Stromal cell of bone marrow (primary cell): ENCODE data around the gene APOA1.

Source experiments
- DNase-seq: peaks from one replicate; pipeline ENCODE4 v3.0.0-alpha.2; 2012; ENCODE audit warnings: low read depth

The APOA1 gene

GRCh38 chr11:116837231-116838091 lies at the start of gene APOA1:
TSS of gene APOA1 (minus strand) at chr11:116837622. CDS start at chr11:116837387, 235 bp downstream.
- DNase-seq, result no peak

GRCh38 chr11:116885951-116886655 lies 48.7 kb upstream of the APOA1 start:
- peak; percentile 58 for DNase-seq

- peak; percentile 63 for DNase-seq
Observed at GRCh38 chr11:116882386-116882785, 45.0 kb upstream of the APOA1 start.

GRCh38 chr11:116881143-116881542 lies 43.7 kb upstream of the APOA1 start:
- peak; percentile 43 for DNase-seq

DNA sequence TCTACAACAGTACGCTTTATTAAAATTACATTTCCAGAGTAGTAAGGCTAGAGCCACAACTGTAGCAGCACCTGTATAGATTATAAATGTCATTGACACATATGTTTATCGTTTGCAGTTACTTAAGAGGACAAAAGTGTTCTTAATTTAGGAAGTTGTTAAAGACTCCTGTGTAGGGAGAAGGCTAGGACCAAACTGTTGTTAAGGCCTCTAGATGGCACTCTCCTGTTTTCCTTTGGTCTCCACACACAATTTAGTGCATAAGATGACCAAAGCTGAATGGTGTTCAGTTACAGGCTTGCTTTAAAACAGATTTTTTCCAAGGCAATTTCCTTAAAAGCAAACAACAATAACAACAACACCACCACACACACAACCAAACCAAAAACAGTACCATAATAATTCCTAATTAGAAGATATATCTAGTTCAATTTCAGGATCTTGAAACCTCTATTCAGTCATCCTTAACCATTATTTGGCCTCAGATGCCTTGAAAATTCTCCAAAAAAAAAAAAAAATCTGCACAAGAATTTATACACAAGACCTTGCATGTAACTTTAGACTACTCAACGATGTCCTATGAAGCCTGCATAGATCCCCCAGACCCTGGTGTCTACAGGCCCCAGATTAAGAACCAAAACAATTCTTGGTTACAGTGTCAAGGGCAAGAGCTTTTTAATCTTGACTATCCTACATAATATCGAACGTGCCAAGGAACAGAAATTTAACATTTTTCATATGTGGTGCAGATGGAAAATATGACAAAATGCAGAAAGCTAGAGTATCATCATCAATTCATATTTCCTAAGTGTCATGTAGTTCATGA lies 42.6 kb upstream of the APOA1 start:
- DNase-seq, result peak; percentile 72

GRCh38 chr11:116876656-116877055 lies 39.2 kb upstream of the APOA1 start:
- no peak for DNase-seq

DNA sequence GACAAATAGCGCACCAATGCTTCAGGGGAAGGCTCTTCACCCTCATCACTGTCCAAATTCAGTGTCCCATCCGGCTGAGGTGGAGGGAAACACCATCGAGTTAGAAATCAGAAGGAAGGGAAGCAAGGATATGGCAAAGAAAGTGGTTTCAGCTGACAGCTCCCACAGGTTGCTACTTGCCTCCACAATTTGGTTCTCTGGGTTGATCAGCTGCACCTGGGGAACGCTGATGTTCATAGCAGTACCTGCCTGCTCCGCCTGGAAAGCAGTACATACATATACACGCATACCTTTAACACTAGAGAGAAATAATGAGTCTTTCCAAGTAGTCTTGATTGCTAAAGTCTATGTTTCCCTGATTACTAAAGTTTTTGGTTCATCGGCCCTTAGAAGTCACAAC lies 37.8 kb upstream of the APOA1 start:
- DNase-seq, result no peak

GRCh38 chr11:116874251-116874650 lies 36.8 kb upstream of the APOA1 start:
- no peak for DNase-seq

GRCh38 chr11:116873381-116873780 lies 36.0 kb upstream of the APOA1 start:
- DNase-seq, result no peak

GRCh38 chr11:116871248-116871647 lies 33.8 kb upstream of the APOA1 start:
- DNase-seq, result peak; percentile 90

GRCh38 chr11:116870054-116870453 lies 32.6 kb upstream of the APOA1 start:
- no peak for DNase-seq

DNA sequence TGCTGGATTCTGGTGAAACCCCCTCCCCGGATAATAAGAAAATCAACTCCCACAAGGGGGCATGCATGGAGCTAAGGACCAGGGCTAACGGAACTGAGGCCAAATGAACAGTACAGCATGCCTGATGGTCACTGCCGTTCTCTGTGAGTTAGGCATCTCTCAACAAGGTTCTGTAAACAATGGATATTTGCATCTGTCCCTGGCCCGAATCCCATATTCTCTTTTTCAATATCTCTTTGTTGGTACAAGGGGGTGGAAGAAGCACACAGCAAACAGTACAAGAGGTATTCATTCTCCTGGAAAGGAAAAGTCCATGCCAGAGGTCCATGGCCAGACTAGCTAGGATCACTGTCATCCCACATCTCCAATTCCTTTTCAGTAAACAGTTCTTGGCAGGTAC lies 32.2 kb upstream of the APOA1 start:
- no peak for DNase-seq

DNA sequence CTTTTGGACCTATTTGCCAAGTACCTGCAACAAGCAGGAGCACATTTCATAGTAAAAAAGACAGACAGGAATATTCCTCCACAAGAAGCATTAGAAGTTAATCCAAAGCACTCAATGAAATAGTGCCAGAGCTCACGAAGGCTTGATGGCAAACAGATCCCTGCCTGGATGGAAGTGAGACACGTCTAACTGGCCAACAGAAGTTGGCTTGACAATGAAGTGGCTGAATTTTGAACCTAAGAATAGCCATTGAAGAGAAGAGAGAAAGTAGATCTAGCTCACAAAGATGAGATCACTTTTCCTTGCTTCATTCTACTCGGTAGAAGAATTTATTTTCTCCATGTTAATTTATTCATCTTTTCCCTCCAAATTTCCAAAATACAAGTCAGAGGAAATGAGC lies 30.6 kb upstream of the APOA1 start:
- no peak for DNase-seq

DNA sequence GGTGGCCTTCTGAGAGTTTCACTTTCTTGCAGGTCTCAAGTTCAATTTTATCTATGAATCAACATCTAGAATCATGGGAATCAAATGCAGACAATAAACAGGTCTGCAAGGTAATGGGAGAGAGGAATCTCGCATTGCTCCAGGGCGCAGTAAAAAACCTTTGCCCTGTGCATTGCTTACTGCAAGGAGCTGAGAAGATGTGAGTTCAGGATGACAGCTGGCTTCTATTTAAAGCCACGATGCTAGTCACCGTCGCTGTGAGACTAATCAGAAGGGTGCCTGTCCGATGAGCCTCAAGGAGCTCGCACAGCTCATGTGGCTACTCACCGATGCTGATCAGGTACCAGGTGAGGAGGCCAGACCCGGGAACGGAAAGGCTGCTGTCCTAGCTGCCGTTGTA lies 30.2 kb upstream of the APOA1 start:
- no peak for DNase-seq

DNA sequence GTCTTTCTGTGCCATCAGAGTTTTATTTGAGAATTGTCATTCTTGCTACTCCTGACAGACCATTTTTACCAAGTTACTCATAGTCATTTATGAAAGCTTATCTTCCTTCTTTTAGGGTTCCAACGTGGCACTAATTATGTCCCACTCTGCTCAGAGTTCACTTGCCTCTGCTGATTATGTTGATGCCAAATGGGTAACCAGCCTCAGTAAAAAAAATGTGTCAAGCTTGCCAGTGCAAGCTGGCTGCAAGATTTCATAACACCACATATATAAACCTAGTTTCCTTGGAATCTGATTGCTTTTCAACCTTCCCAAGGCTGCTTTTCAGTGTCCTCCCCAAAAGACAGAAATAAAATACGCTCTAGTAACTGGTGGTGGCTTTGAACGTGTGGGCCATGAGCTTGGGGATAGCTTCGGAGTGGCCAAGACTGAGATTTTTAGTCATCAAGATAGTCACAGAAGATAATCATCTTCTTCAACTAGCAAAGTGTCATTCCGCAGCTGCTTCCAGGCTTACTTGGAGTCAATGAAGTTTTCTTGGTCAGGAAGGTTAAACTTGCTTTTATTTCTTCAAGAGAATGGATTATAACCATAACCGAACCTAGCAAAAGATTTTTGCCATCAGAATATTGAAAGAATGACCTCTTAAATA lies 29.5 kb upstream of the APOA1 start:
- no peak for DNase-seq

GRCh38 chr11:116865696-116866095 lies 28.3 kb upstream of the APOA1 start:
- DNase-seq, result peak; percentile 77

DNA sequence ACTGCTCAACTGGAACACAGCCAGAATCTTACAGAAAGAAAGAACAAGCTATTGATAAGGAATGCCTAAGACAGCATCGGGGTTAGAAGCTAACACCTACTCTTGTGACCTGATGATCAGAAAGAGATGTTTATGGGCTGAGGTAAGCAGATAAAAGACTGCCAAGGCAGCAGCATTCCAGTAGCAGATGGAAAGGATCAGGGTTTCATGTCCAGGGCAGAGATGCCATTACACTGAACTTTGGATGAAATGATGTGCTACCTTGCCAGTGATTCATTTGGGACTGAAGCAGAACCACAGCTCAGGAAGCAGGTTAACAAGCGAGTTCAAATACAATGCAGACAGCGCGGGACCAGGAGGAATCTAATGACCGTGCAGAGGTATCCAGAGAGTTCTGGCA lies 27.1 kb upstream of the APOA1 start:
- no peak for DNase-seq

DNA sequence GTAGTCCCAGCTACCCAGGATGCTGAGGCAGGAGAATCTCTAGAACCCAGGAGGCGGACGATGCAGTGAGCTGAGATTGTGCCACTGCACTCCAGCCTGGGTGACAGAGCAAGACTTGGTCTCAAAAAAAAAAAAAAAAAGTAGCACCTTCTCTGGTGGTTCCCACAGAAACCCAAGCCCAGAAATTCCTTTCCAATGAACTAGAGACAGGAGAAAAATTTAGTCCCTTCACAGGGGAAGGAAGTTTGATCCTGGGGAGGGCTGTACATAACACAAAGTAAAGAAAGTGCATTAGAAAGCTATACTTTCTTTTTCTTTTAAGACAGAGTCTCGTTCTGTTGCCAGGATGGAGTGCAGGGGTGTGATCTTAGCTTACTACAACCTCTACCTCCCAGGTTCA lies 25.5 kb upstream of the APOA1 start:
- DNase-seq, result no peak

DNA sequence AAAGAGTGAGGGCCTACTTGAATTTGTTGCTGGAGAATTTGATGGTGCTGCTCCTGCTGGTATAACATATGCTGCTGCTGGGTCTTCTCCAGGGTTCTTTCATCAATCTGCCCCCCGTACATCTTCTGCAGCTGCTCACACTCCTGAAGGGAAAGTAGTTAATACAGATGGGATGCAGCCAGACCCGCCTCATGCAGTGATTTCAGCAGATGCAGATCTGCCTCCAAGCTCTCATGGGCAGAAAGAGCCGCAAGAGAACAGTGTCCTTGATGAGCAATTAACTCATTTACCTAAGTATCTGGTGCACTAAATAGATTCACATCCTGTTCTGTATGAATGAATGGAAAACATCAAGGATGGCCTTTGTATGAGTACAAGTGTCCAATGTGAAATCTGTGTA lies 24.8 kb upstream of the APOA1 start:
- DNase-seq, result no peak

- no peak for DNase-seq
Observed at GRCh38 chr11:116861539-116861938, 24.1 kb upstream of the APOA1 start.

- no peak for DNase-seq
Observed at GRCh38 chr11:116860303-116860702, 22.9 kb upstream of the APOA1 start.

DNA sequence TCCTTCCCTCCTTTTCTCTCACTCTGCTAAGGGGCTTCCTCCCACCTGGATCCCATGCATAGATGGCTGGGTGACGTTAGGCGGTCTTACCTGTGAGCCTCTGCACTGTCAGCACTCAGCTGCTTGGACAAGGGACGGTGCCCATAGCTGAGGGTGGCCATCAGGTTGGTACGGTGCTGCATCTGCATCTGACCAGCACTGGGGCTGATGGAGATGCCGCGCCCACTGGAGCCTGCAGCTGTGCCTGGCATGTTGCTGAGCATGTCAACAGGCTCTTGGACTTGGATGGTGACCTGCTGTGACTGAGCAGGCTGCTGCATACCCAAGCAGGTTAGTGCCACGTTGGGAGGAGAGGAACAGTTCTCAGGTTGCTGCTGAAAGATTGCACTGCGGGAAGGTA lies 21.8 kb upstream of the APOA1 start:
- DNase-seq, result no peak
